SK-N-SH (cell line): Measurements from ENCODE around the gene EXOC8. TPM values are rescaled to one million over a fixed set of nuclear protein-coding genes. Genes with fewer than 3 reads are reported as not detected.

Experiments
- CTCF ChIA-PET: fragments of 300-600, 350-600 bp; formaldehyde crosslinking; extraction: SDS; loops from one replicate; lab custom pipeline; 2021; lab: Yijun Ruan, JAX
- POLR2A ChIA-PET: fragments of 350-600 bp; sonication (Branson Sonifier 250); formaldehyde crosslinking; extraction: SDS; loops from one replicate; lab custom pipeline; 2020; ENCODE audit warnings: antibody characterized with exemption, inconsistent platforms; lab: Yijun Ruan, JAX
- DNase-seq: peaks from one replicate; pipeline ENCODE4 v3.0.0; 2012
- H2AFZ ChIP-seq: fragments of 200-600 bp; sonication (generic); 2 replicates; pipeline ENCODE4 v1.8.1; 2016; ENCODE audit warnings: antibody characterized with exemption, mild to moderate bottlenecking, low read depth
- H3F3A ChIP-seq: fragments of 200-600 bp; sonication (generic); replicated peaks from 2 replicates; pipeline ENCODE3; 2016; ENCODE audit warnings: antibody characterized with exemption, mild to moderate bottlenecking; ENCODE audit not compliant: insufficient read depth
- H3K27ac ChIP-seq, 2 experiments: fragments of 200-500 bp in 1 of 2; fragments of 200-600 bp in 1 of 2; sonication (Bioruptor generic) in 1 of 2; sonication (generic), shearing (Covaris generic) in 1 of 2; 2 replicates each; pipeline versions ENCODE4 v1.5.1 to v1.6.1; 2014 to 2016; ENCODE audit warnings: low read depth in 2 of 2, inconsistent platforms in 1 of 2, low read length in 1 of 2, mild to moderate bottlenecking in 1 of 2, mixed read lengths in 1 of 2
- H3K27me3 ChIP-seq: fragments of 200-600 bp; sonication (generic), shearing (Covaris generic); 2 replicates; pipeline ENCODE4 v1.6.1; 2016; ENCODE audit warnings: mixed run types; ENCODE audit not compliant: insufficient read depth
- H3K36me3 ChIP-seq, 2 experiments: fragments of 200-500 bp in 1 of 2; fragments of 200-600 bp in 1 of 2; sonication (Bioruptor generic) in 1 of 2; sonication (generic) in 1 of 2; replicated peaks in 1 of 2; 2 replicates each; pipeline versions ENCODE3 to v1.5.1; 2014 to 2016; ENCODE audit warnings: low read length in 1 of 2, mild to moderate bottlenecking in 1 of 2; ENCODE audit not compliant: insufficient read depth in 2 of 2, control insufficient read depth in 1 of 2
- H3K4me1 ChIP-seq, 2 experiments: fragments of 200-500 bp in 1 of 2; fragments of 200-600 bp in 1 of 2; sonication (Bioruptor generic) in 1 of 2; sonication (generic), shearing (Covaris generic) in 1 of 2; 2 replicates each; pipeline versions ENCODE4 v1.5.1 to v1.6.1; 2014 to 2016; ENCODE audit warnings: low read depth in 1 of 2, low read length in 1 of 2, mixed run types in 1 of 2; ENCODE audit not compliant: insufficient read depth in 2 of 2, control insufficient read depth in 1 of 2
- H3K4me2 ChIP-seq: fragments of 200-600 bp; sonication (generic), shearing (Covaris generic); 2 replicates; pipeline ENCODE4 v1.6.1; 2017; ENCODE audit warnings: mixed run types
- H3K4me3 ChIP-seq, 2 experiments: fragments of 200-500 bp in 1 of 2; fragments of 200-600 bp in 1 of 2; sonication (Bioruptor generic) in 1 of 2; sonication (generic), shearing (Covaris generic) in 1 of 2; 2 replicates each; pipeline versions ENCODE4 v1.5.1 to v1.8.1; 2014 to 2016; ENCODE audit warnings: low read depth in 2 of 2, inconsistent platforms in 1 of 2, low read length in 1 of 2, mild to moderate bottlenecking in 1 of 2, mixed read lengths in 1 of 2, moderate library complexity in 1 of 2
- H3K79me2 ChIP-seq: fragments of 200-600 bp; sonication (generic); 2 replicates; pipeline ENCODE4 v1.8.1; 2017; ENCODE audit warnings: mild to moderate bottlenecking; ENCODE audit not compliant: insufficient read depth
- H3K9ac ChIP-seq: fragments of 200-600 bp; sonication (generic); 2 replicates; pipeline ENCODE4 v1.6.1; 2017; ENCODE audit warnings: mixed run types
- H3K9me2 ChIP-seq: fragments of 200-600 bp; sonication (generic); 2 replicates; pipeline ENCODE4 v1.6.1; 2017; ENCODE audit warnings: mixed run types
- H3K9me3 ChIP-seq: fragments of 200-600 bp; sonication (generic); 2 replicates; pipeline ENCODE4 v1.6.1; 2017; ENCODE audit warnings: mixed run types, mild to moderate bottlenecking, moderate library complexity
- H4K20me1 ChIP-seq: fragments of 200-600 bp; sonication (generic); 2 replicates; pipeline ENCODE4 v1.6.1; 2017; ENCODE audit warnings: mild to moderate bottlenecking, mixed run types; ENCODE audit not compliant: insufficient read depth
- ELF1 ChIP-seq: IDR thresholded peaks from 2 replicates; pipeline ENCODE4 v1.4.0; 2012
- FOXJ3 ChIP-seq: sonication (generic); formaldehyde crosslinking; IDR thresholded peaks from 2 replicates; pipeline ENCODE4 v1.5.1; 2020; ENCODE audit warnings: mild to moderate bottlenecking, missing genetic modification reagents
- FOXM1 ChIP-seq: IDR thresholded peaks from 2 replicates; pipeline ENCODE4 v1.4.0; 2012; ENCODE audit warnings: low read depth, mild to moderate bottlenecking
- GABPA ChIP-seq: IDR thresholded peaks from 2 replicates; pipeline ENCODE4 v1.4.0; 2012; ENCODE audit warnings: low read depth, mild to moderate bottlenecking
- GATA2 ChIP-seq: sonication (generic); formaldehyde crosslinking; IDR thresholded peaks from 2 replicates; pipeline ENCODE4 v1.5.0; 2020; ENCODE audit warnings: mild to moderate bottlenecking, missing genetic modification reagents
- MXI1 ChIP-seq: IDR thresholded peaks from 2 replicates; pipeline ENCODE4 v1.6.1; 2012; ENCODE audit warnings: mild to moderate bottlenecking, low read depth, low read length, improper control_type of control experiment
- NFIC ChIP-seq: IDR thresholded peaks from 2 replicates; pipeline ENCODE4 v1.4.0; 2012; ENCODE audit warnings: borderline replicate concordance
- POLR2AphosphoS5 ChIP-seq: IDR thresholded peaks from 2 replicates; pipeline ENCODE4 v1.6.1; 2012; ENCODE audit warnings: low read depth, low read length
- RAD21 ChIP-seq: IDR thresholded peaks from 2 replicates; pipeline ENCODE4 v1.6.1; 2012; ENCODE audit warnings: mild to moderate bottlenecking, low read length
- RFX5 ChIP-seq: IDR thresholded peaks from 2 replicates; pipeline ENCODE4 v1.6.1; 2012; ENCODE audit warnings: mild to moderate bottlenecking, improper control_type of control experiment, low read length
- RXRA ChIP-seq: IDR thresholded peaks from 2 replicates; pipeline ENCODE4 v1.4.0; 2012; ENCODE audit warnings: low read depth, mild to moderate bottlenecking, borderline replicate concordance
- SIN3A ChIP-seq: IDR thresholded peaks from 2 replicates; pipeline ENCODE4 v1.6.1; 2012; ENCODE audit warnings: low read depth, mild to moderate bottlenecking, low read length, moderate library complexity, borderline replicate concordance
- TAF1 ChIP-seq: IDR thresholded peaks from 2 replicates; pipeline ENCODE4 v1.6.1; 2012; ENCODE audit warnings: low read depth, mild to moderate bottlenecking, low read length, moderate library complexity, borderline replicate concordance
- YY1 ChIP-seq: IDR thresholded peaks from 2 replicates; pipeline ENCODE4 v1.4.0; 2012; ENCODE audit warnings: low read depth, mild to moderate bottlenecking
- WGBS: methylation state at CpG from one replicate; pipeline ENCODE4 v1.1.6; 2017; ENCODE audit warnings: low lambda C conversion rate; 5-methylcytosine and 5-hydroxymethylcytosine counted together
- polyA plus RNA-seq, 3 experiments: library from polyadenylated mRNA; depleted of rRNA; stranded (reverse); fragments of >200 nt; gene quantifications; 2 replicates each; pipeline ENCODE4 v1.2.3, GENCODE V29; 2012
- TF ChIP-seq, protein P1 (sequence below): IDR thresholded peaks from 2 replicates; pipeline ENCODE4 v1.4.0; 2012; ENCODE audit warnings: low read depth, borderline replicate concordance
- TF ChIP-seq, protein P2 (sequence below): fragments of 150-350 bp; IDR thresholded peaks from 2 replicates; pipeline ENCODE4 v1.6.1; 2017; ENCODE audit warnings: antibody characterized with exemption, low read length, low read depth, borderline replicate concordance
- TF ChIP-seq, protein P3 (sequence below): IDR thresholded peaks from 2 replicates; pipeline ENCODE4 v1.4.0; 2012; ENCODE audit warnings: low read depth, borderline replicate concordance
- TF ChIP-seq, protein P4 (sequence below): fragments of 150-350 bp; IDR thresholded peaks from 2 replicates; pipeline ENCODE4 v1.6.1; 2016; ENCODE audit warnings: mild to moderate bottlenecking, low read depth, low read length
- TF ChIP-seq, protein P5 (sequence below): fragments of 200-600 bp; sonication (generic); IDR thresholded peaks from 2 replicates; pipeline ENCODE4 v1.6.1; 2017; ENCODE audit warnings: antibody characterized with exemption, mild to moderate bottlenecking, moderate library complexity

Gene EXOC8
- polyA plus RNA-seq, 1 of the 3 experiments (the other 2 are of a cell fraction) = 2.1 TPM

DNA sequence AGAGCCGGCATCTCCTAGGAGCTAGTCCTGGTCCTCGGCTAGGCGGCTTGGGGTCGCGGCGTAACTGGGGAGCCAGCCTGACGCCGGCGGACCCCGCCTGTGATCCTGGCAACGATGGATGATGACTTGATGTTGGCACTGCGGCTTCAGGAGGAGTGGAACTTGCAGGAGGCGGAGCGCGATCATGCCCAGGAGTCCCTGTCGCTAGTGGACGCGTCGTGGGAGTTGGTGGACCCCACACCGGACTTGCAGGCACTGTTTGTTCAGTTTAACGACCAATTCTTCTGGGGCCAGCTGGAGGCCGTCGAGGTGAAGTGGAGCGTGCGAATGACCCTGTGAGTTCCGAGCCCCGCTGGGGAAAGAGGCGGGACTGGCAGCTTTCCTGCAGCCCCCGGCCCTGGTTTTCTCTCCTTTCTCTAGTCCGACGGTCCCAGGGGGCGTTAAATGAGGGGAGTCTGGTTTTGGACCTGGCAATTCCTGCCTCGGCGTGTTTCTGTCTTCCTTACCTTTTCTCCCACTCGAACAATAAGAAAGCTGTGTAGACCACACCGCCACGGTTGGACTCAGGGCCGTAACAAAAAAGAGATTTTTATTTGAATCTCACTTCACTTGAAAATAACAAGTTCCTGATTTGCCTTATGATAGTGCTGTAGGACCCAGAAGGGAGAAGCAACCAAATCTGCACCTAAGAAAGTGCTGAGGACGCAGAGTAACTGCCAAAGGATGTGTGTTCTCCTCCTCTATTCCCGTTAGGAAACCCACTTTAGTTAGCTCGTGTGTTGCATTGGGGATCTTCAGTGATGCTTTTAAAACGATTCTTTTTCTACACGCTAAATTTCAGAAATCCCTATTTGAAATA lies 847 bp upstream of the EXOC8 start, which contains the start of gene SPRTN:
SPRTN (plus strand) TSS at position 24 of the 859 bp plus-strand sequence; CDS start at position 115, 91 bp downstream.
- H3K4me2 ChIP-seq = peak within 1 kb of the TSS; percentile 98
- DNase-seq = peak; percentile 90
- peaks cover 23 to 37% of the 10 kb centered on the region in 2 experiments for H3K36me3 ChIP-seq
- H3K79me2 ChIP-seq = peaks cover 92% of the 10 kb centered on the region
- H3K9ac ChIP-seq = peak within 1 kb of the TSS; percentile 88
- H3K4me3 ChIP-seq = peak within 1 kb of the TSS; percentile 87 to 98
- WGBS = 0% methylated on average over 14 of the region's 43 CpGs
- peak within 1 kb of the TSS; percentile 99 for H3K27ac ChIP-seq
- TF ChIP-seq GATA2 = no peak
- peak; percentile 32; the same call in 1 of the 2 replicates for TF ChIP-seq POLR2AphosphoS5
- no peak for TF ChIP-seq GABPA
- TF ChIP-seq, protein P1, sequence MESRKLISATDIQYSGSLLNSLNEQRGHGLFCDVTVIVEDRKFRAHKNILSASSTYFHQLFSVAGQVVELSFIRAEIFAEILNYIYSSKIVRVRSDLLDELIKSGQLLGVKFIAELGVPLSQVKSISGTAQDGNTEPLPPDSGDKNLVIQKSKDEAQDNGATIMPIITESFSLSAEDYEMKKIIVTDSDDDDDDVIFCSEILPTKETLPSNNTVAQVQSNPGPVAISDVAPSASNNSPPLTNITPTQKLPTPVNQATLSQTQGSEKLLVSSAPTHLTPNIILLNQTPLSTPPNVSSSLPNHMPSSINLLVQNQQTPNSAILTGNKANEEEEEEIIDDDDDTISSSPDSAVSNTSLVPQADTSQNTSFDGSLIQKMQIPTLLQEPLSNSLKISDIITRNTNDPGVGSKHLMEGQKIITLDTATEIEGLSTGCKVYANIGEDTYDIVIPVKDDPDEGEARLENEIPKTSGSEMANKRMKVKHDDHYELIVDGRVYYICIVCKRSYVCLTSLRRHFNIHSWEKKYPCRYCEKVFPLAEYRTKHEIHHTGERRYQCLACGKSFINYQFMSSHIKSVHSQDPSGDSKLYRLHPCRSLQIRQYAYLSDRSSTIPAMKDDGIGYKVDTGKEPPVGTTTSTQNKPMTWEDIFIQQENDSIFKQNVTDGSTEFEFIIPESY = no peak; the same call in 1 of the 2 replicates
- no peak for TF ChIP-seq NFIC
- TF ChIP-seq, protein P2, sequence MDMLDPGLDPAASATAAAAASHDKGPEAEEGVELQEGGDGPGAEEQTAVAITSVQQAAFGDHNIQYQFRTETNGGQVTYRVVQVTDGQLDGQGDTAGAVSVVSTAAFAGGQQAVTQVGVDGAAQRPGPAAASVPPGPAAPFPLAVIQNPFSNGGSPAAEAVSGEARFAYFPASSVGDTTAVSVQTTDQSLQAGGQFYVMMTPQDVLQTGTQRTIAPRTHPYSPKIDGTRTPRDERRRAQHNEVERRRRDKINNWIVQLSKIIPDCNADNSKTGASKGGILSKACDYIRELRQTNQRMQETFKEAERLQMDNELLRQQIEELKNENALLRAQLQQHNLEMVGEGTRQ = no peak
- TF ChIP-seq, protein P3, sequence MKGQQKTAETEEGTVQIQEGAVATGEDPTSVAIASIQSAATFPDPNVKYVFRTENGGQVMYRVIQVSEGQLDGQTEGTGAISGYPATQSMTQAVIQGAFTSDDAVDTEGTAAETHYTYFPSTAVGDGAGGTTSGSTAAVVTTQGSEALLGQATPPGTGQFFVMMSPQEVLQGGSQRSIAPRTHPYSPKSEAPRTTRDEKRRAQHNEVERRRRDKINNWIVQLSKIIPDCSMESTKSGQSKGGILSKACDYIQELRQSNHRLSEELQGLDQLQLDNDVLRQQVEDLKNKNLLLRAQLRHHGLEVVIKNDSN = no peak
- TF ChIP-seq, protein P4, sequence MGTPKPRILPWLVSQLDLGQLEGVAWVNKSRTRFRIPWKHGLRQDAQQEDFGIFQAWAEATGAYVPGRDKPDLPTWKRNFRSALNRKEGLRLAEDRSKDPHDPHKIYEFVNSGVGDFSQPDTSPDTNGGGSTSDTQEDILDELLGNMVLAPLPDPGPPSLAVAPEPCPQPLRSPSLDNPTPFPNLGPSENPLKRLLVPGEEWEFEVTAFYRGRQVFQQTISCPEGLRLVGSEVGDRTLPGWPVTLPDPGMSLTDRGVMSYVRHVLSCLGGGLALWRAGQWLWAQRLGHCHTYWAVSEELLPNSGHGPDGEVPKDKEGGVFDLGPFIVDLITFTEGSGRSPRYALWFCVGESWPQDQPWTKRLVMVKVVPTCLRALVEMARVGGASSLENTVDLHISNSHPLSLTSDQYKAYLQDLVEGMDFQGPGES = no peak
- TF ChIP-seq FOXJ3 = no peak
- TF ChIP-seq RXRA = no peak
- no peak for TF ChIP-seq RAD21
- TF ChIP-seq, protein P5, sequence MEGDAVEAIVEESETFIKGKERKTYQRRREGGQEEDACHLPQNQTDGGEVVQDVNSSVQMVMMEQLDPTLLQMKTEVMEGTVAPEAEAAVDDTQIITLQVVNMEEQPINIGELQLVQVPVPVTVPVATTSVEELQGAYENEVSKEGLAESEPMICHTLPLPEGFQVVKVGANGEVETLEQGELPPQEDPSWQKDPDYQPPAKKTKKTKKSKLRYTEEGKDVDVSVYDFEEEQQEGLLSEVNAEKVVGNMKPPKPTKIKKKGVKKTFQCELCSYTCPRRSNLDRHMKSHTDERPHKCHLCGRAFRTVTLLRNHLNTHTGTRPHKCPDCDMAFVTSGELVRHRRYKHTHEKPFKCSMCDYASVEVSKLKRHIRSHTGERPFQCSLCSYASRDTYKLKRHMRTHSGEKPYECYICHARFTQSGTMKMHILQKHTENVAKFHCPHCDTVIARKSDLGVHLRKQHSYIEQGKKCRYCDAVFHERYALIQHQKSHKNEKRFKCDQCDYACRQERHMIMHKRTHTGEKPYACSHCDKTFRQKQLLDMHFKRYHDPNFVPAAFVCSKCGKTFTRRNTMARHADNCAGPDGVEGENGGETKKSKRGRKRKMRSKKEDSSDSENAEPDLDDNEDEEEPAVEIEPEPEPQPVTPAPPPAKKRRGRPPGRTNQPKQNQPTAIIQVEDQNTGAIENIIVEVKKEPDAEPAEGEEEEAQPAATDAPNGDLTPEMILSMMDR = no peak
- 0 out of 2 replicates have a peak, but pooled peaks have one; percentile 59 for TF ChIP-seq SIN3A
- 0 out of 2 replicates have a peak, but pooled peaks have one; percentile 7 for TF ChIP-seq YY1
- TF ChIP-seq RFX5 = no peak
- no peak for TF ChIP-seq FOXM1
- no peak for TF ChIP-seq ELF1
- no peak for TF ChIP-seq TAF1
- TF ChIP-seq MXI1 = no peak
- peaks cover 34% of the 10 kb centered on the region for H4K20me1 ChIP-seq
- no peaks in the 10 kb centered on the region for H3F3A ChIP-seq
- CTCF ChIA-PET = interaction anchor here (0.8 to 3.0 kb wide), 8 partner anchors 11 to 263 kb away, joined by 3 to 10 read pairs (median 5); no protein-coding TSS in a partner anchor
- no peaks in the 10 kb centered on the region for H3K9me2 ChIP-seq
- H2AFZ ChIP-seq = peak within 1 kb of the TSS; percentile 86
- H3K27me3 ChIP-seq = no peaks in the 10 kb centered on the region
- POLR2A ChIA-PET = interaction anchor here (0.6 to 1.0 kb wide), 2 partner anchors 83 to 186 kb away, joined by 3 to 4 read pairs; no protein-coding TSS in a partner anchor
- H3K9me3 ChIP-seq = no peaks in the 10 kb centered on the region
- H3K4me1 ChIP-seq = peaks cover 13 to 41% of the 10 kb centered on the region in 2 experiments; a peak in 3 of 4 replicates
